SK-N-SH (cell line): ENCODE data around the gene ARHGAP29. TPM values are rescaled to one million over a fixed set of nuclear protein-coding genes. Genes with fewer than 3 reads are reported as not detected.

Experiments
- CTCF ChIA-PET: fragments of 300-600, 350-600 bp; formaldehyde crosslinking; extraction: SDS; loops from one replicate; lab custom pipeline; 2021; lab: Yijun Ruan, JAX
- POLR2A ChIA-PET: fragments of 350-600 bp; sonication (Branson Sonifier 250); formaldehyde crosslinking; extraction: SDS; loops from one replicate; lab custom pipeline; 2020; ENCODE audit warnings: antibody characterized with exemption, inconsistent platforms; lab: Yijun Ruan, JAX
- DNase-seq: peaks from one replicate; pipeline ENCODE4 v3.0.0; 2012
- H2AFZ ChIP-seq: fragments of 200-600 bp; sonication (generic); 2 replicates; pipeline ENCODE4 v1.8.1; 2016; ENCODE audit warnings: antibody characterized with exemption, mild to moderate bottlenecking, low read depth
- H3F3A ChIP-seq: fragments of 200-600 bp; sonication (generic); replicated peaks from 2 replicates; pipeline ENCODE3; 2016; ENCODE audit warnings: antibody characterized with exemption, mild to moderate bottlenecking; ENCODE audit not compliant: insufficient read depth
- H3K27ac ChIP-seq, 2 experiments: fragments of 200-500 bp in 1 of 2; fragments of 200-600 bp in 1 of 2; sonication (Bioruptor generic) in 1 of 2; sonication (generic), shearing (Covaris generic) in 1 of 2; 2 replicates each; pipeline versions ENCODE4 v1.5.1 to v1.6.1; 2014 to 2016; ENCODE audit warnings: low read depth in 2 of 2, inconsistent platforms in 1 of 2, low read length in 1 of 2, mild to moderate bottlenecking in 1 of 2, mixed read lengths in 1 of 2
- H3K27me3 ChIP-seq: fragments of 200-600 bp; sonication (generic), shearing (Covaris generic); 2 replicates; pipeline ENCODE4 v1.6.1; 2016; ENCODE audit warnings: mixed run types; ENCODE audit not compliant: insufficient read depth
- H3K36me3 ChIP-seq, 2 experiments: fragments of 200-500 bp in 1 of 2; fragments of 200-600 bp in 1 of 2; sonication (Bioruptor generic) in 1 of 2; sonication (generic) in 1 of 2; replicated peaks in 1 of 2; 2 replicates each; pipeline versions ENCODE3 to v1.5.1; 2014 to 2016; ENCODE audit warnings: low read length in 1 of 2, mild to moderate bottlenecking in 1 of 2; ENCODE audit not compliant: insufficient read depth in 2 of 2, control insufficient read depth in 1 of 2
- H3K4me1 ChIP-seq, 2 experiments: fragments of 200-500 bp in 1 of 2; fragments of 200-600 bp in 1 of 2; sonication (Bioruptor generic) in 1 of 2; sonication (generic), shearing (Covaris generic) in 1 of 2; 2 replicates each; pipeline versions ENCODE4 v1.5.1 to v1.6.1; 2014 to 2016; ENCODE audit warnings: low read depth in 1 of 2, low read length in 1 of 2, mixed run types in 1 of 2; ENCODE audit not compliant: insufficient read depth in 2 of 2, control insufficient read depth in 1 of 2
- H3K4me2 ChIP-seq: fragments of 200-600 bp; sonication (generic), shearing (Covaris generic); 2 replicates; pipeline ENCODE4 v1.6.1; 2017; ENCODE audit warnings: mixed run types
- H3K4me3 ChIP-seq, 2 experiments: fragments of 200-500 bp in 1 of 2; fragments of 200-600 bp in 1 of 2; sonication (Bioruptor generic) in 1 of 2; sonication (generic), shearing (Covaris generic) in 1 of 2; 2 replicates each; pipeline versions ENCODE4 v1.5.1 to v1.8.1; 2014 to 2016; ENCODE audit warnings: low read depth in 2 of 2, inconsistent platforms in 1 of 2, low read length in 1 of 2, mild to moderate bottlenecking in 1 of 2, mixed read lengths in 1 of 2, moderate library complexity in 1 of 2
- H3K79me2 ChIP-seq: fragments of 200-600 bp; sonication (generic); 2 replicates; pipeline ENCODE4 v1.8.1; 2017; ENCODE audit warnings: mild to moderate bottlenecking; ENCODE audit not compliant: insufficient read depth
- H3K9ac ChIP-seq: fragments of 200-600 bp; sonication (generic); 2 replicates; pipeline ENCODE4 v1.6.1; 2017; ENCODE audit warnings: mixed run types
- H3K9me2 ChIP-seq: fragments of 200-600 bp; sonication (generic); 2 replicates; pipeline ENCODE4 v1.6.1; 2017; ENCODE audit warnings: mixed run types
- H3K9me3 ChIP-seq: fragments of 200-600 bp; sonication (generic); 2 replicates; pipeline ENCODE4 v1.6.1; 2017; ENCODE audit warnings: mixed run types, mild to moderate bottlenecking, moderate library complexity
- H4K20me1 ChIP-seq: fragments of 200-600 bp; sonication (generic); 2 replicates; pipeline ENCODE4 v1.6.1; 2017; ENCODE audit warnings: mild to moderate bottlenecking, mixed run types; ENCODE audit not compliant: insufficient read depth
- ELF1 ChIP-seq: IDR thresholded peaks from 2 replicates; pipeline ENCODE4 v1.4.0; 2012
- FOXJ3 ChIP-seq: sonication (generic); formaldehyde crosslinking; IDR thresholded peaks from 2 replicates; pipeline ENCODE4 v1.5.1; 2020; ENCODE audit warnings: mild to moderate bottlenecking, missing genetic modification reagents
- FOXM1 ChIP-seq: IDR thresholded peaks from 2 replicates; pipeline ENCODE4 v1.4.0; 2012; ENCODE audit warnings: low read depth, mild to moderate bottlenecking
- IRF3 ChIP-seq: fragments of 150-350 bp; IDR thresholded peaks from 2 replicates; pipeline ENCODE4 v1.6.1; 2016; ENCODE audit warnings: mild to moderate bottlenecking, low read depth, low read length
- MAX ChIP-seq: IDR thresholded peaks from 2 replicates; pipeline ENCODE4 v1.4.0; 2012; ENCODE audit warnings: low read depth
- MEF2A ChIP-seq: IDR thresholded peaks from 2 replicates; pipeline ENCODE4 v1.4.0; 2012; ENCODE audit warnings: low read depth, borderline replicate concordance
- PBX3 ChIP-seq: IDR thresholded peaks from 2 replicates; pipeline ENCODE4; 2012
- RAD21 ChIP-seq: IDR thresholded peaks from 2 replicates; pipeline ENCODE4 v1.6.1; 2012; ENCODE audit warnings: mild to moderate bottlenecking, low read length
- RCOR1 ChIP-seq: fragments of 150-350 bp; IDR thresholded peaks from 2 replicates; pipeline ENCODE4 v1.6.1; 2017; ENCODE audit warnings: antibody characterized with exemption, low read length
- REST ChIP-seq: IDR thresholded peaks from 2 replicates; pipeline ENCODE4 v1.6.1; 2012; ENCODE audit warnings: mild to moderate bottlenecking, low read depth, low read length, moderate library complexity
- RFX5 ChIP-seq: IDR thresholded peaks from 2 replicates; pipeline ENCODE4 v1.6.1; 2012; ENCODE audit warnings: mild to moderate bottlenecking, improper control_type of control experiment, low read length
- SMC3 ChIP-seq: IDR thresholded peaks from 2 replicates; pipeline ENCODE4 v1.6.1; 2012; ENCODE audit warnings: low read depth, low read length, improper control_type of control experiment
- TAF1 ChIP-seq: IDR thresholded peaks from 2 replicates; pipeline ENCODE4 v1.6.1; 2012; ENCODE audit warnings: low read depth, mild to moderate bottlenecking, low read length, moderate library complexity, borderline replicate concordance
- TCF12 ChIP-seq: IDR thresholded peaks from 2 replicates; pipeline ENCODE4 v1.4.0; 2012
- TEAD4 ChIP-seq: IDR thresholded peaks from 2 replicates; pipeline ENCODE4 v1.4.0; 2012; ENCODE audit warnings: mild to moderate bottlenecking, borderline replicate concordance; ENCODE audit not compliant: insufficient read depth
- USF1 ChIP-seq: IDR thresholded peaks from 2 replicates; pipeline ENCODE4 v1.4.0; 2012; ENCODE audit warnings: low read depth, borderline replicate concordance
- ZBTB33 ChIP-seq: IDR thresholded peaks from 2 replicates; pipeline ENCODE4 v1.4.0; 2012; ENCODE audit warnings: low read depth, borderline replicate concordance
- WGBS: methylation state at CpG from one replicate; pipeline ENCODE4 v1.1.6; 2017; ENCODE audit warnings: low lambda C conversion rate; 5-methylcytosine and 5-hydroxymethylcytosine counted together
- polyA plus RNA-seq, 3 experiments: library from polyadenylated mRNA; depleted of rRNA; stranded (reverse); fragments of >200 nt; gene quantifications; 2 replicates each; pipeline ENCODE4 v1.2.3, GENCODE V29; 2012

The ARHGAP29 gene
- polyA plus RNA-seq, 1 of the 3 experiments (the other 2 are of a cell fraction) = 20.1 TPM

- no peaks in the 10 kb centered on the region for H3K27me3 ChIP-seq
- H3K4me1 ChIP-seq = no peaks in the 10 kb centered on the region; a peak in 2 of 4 replicates
- CTCF ChIA-PET = interaction anchor here (1.0 kb wide), 1 partner anchor 11 kb away, joined by 3 read pairs; no protein-coding TSS in a partner anchor
- H3K79me2 ChIP-seq = peaks cover 30% of the 10 kb centered on the region; the same call in 1 of the 2 replicates
- H3K4me2 ChIP-seq = no peak overlapping the region
- peaks cover 11% of the 10 kb centered on the region for H3F3A ChIP-seq
- no peak for DNase-seq
- H3K9me3 ChIP-seq = no peaks in the 10 kb centered on the region
- no peak overlapping the region for H3K9ac ChIP-seq
- TF ChIP-seq USF1 = no peak
- no peak for TF ChIP-seq TAF1
- no peak for TF ChIP-seq FOXM1
- TF ChIP-seq FOXJ3 (CRISPR knock-in tag) = no peak
- TF ChIP-seq ZBTB33 = no peak
- TF ChIP-seq REST = no peak
- TF ChIP-seq PBX3 = no peak
- TF ChIP-seq IRF3 = no peak
- TF ChIP-seq RAD21 = no peak
- TF ChIP-seq TCF12 = no peak
- no peak for TF ChIP-seq SMC3
- TF ChIP-seq ELF1 = no peak
- TF ChIP-seq MEF2A = no peak
- TF ChIP-seq MAX = no peak
- TF ChIP-seq TEAD4 = no peak
- TF ChIP-seq RFX5 = no peak
- no peak for TF ChIP-seq RCOR1
- H3K36me3 ChIP-seq = peaks cover 8 to 16% of the 10 kb centered on the region in 2 experiments
- 94% methylated on average over 2 of the region's 2 CpGs for WGBS
- H3K4me3 ChIP-seq = no peak overlapping the region
- H3K9me2 ChIP-seq = no peaks in the 10 kb centered on the region
- no peak overlapping the region for H2AFZ ChIP-seq
- POLR2A ChIA-PET = interaction anchor here (0.6 kb wide), 1 partner anchor 20 kb away, joined by 4 read pairs; no protein-coding TSS in a partner anchor
- H4K20me1 ChIP-seq = no peaks in the 10 kb centered on the region
- H3K27ac ChIP-seq = no peak overlapping the region
These were observed 19.1 kb downstream of the ARHGAP29 start for GRCh38 chr1:94218332-94218731.
